ENCODE data around the gene CKB.
"Not testable (repeated sequence)": the region's sequence is repeated elsewhere in the genome, so short reads cannot be mapped to it uniquely, and the experiment has no call there.

The CKB gene

DNA sequence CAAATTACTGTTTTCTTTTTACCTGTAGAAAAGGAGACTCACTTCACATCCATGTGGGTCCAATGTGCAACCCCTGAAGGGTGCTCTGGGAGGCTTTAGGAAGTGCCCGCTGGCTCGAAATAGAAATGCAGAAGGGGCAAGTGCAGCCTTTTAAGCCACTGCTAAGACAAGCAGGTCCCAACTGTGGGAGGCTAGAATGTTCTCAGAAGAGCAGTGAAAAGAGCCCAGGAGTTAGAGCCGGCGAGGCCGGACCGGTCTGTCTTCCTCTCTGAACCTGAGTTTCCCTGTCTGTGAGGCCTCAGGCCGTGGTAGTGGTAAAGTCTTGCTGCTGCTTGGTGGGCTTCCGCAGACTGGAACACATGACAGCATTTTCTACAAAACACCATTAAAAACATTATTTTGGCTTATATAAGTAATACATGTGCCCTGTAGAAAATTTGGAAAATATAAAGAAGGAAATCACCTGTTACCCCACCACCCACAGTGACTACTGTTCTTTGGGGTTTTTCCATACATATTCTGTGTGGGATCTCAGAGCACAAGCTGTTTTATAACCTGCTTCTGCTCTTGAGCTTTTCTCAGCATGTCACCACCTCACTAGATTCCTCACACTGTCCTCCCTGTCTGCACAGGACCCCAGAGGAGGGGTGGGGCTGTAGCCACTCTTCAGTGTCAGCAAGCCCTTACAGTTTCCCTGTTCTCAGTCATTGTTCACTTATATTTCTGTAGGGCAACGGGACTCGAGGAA, 6.0 kb downstream of the CKB start:
- FAIRE-seq (peak; percentile 68), DNase-seq (ENCODE audit: insufficient read length, low spot score) (no peak)

DNA sequence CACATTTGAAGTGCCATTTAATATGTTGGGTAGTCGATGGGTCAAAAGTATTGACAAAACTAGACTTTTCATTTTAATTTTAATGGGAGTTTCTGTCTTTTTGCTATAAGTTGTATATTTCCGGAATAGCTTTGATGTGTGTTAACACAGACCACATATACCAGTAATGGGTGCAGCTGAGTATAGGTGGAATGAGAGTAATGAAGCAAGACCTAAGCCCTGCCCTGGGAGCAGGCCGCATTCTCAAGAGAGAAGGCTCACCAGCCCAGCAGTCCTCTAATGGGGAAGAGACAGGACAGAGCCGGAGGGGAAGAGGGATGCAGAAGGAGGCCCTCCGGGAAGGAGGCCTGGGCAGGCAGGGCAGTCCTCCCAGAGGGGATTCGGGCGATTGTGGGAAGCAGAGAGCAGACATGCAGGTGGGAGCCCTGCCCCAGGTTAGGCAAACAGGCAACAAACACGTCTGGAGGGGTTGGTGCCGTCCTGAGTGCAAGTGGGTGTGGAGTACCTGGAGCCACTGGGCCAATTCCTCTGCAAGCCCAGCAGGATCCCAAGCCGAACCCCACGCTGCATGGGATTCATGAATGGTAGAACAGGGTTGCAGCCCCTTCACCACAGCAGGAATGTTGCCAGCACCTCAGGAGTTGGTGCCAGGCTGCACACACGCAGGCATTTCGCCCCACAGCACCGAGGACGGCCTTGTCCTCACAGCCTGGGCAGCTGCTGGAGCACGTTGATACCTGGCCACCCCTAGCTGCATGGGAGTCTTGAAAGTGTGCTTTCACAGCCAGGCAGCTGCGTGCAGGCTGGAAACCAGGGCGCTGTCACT, 7.8 kb downstream of the CKB start:
- DNase-seq (ENCODE audit: insufficient read length, low spot score) (no peak), FAIRE-seq (no peak)

DNA sequence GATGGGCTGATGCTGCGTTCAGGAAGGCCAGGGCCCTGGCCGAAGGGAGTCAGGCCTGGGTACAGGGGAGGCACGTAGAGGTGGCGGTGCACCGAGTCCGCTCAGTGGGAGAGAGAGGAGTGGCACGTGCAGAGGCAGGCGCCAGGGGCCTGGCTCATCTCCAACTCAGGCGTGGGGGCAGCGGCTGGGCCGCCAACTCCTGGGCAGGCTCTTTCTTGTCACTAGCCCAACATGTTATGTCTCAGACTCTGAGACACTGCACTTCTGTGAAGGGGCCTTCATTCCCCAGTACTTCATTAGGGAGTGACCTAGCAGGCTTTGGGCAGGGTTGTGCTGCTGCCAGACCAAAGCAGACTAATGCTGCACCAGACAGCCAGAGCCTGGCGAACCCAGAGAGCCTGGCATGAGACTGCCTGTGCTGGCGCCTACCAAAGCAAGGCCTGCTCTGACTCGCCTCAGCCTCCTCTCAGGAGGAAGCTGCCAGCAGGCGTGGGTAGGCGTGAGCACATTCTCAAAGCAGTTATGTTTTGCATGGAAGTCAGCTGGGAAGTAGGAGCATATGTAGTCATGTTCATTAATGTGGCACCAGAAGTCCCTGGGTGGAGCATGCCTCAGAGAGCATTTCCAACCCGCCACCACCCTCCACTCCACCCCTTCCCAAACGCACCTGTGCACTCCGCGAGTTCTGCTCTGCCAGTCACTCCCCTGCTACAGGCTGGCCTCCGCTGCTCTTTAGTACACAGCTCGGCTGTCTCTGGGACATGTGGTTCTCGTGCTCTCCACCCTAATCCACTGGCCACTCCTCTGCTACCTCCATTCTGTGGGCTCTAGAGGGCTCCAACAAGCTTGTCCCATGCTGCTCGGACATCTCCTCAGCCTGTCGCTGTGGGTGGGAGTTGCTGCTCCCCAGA, 9.7 kb downstream of the CKB start:
- no peak for DNase-seq (ENCODE audit: insufficient read length, low spot score)
- FAIRE-seq: no peak

DNA sequence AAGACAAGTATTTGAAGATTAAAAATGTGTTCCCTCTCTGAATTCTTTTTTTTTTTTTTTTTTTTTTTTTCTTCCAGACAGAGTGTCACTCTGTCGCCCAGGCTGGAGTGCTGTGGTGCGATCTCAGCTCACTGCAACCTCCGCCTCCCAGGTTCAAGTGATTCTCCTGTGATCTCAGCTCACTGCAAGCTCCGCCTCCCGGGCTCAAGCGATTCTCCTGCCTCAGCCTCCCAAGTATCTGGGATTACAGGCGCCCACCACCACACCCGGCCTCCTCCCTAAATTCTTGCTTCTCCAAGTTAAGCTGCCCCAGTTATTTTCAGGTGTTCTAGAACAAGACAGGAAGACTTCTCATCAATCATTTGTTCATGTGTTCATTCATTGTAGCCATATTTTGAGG, 10.4 kb downstream of the CKB start:
- not testable (repeated sequence) for DNase-seq (ENCODE audit: insufficient read length, low spot score); FAIRE-seq

DNA sequence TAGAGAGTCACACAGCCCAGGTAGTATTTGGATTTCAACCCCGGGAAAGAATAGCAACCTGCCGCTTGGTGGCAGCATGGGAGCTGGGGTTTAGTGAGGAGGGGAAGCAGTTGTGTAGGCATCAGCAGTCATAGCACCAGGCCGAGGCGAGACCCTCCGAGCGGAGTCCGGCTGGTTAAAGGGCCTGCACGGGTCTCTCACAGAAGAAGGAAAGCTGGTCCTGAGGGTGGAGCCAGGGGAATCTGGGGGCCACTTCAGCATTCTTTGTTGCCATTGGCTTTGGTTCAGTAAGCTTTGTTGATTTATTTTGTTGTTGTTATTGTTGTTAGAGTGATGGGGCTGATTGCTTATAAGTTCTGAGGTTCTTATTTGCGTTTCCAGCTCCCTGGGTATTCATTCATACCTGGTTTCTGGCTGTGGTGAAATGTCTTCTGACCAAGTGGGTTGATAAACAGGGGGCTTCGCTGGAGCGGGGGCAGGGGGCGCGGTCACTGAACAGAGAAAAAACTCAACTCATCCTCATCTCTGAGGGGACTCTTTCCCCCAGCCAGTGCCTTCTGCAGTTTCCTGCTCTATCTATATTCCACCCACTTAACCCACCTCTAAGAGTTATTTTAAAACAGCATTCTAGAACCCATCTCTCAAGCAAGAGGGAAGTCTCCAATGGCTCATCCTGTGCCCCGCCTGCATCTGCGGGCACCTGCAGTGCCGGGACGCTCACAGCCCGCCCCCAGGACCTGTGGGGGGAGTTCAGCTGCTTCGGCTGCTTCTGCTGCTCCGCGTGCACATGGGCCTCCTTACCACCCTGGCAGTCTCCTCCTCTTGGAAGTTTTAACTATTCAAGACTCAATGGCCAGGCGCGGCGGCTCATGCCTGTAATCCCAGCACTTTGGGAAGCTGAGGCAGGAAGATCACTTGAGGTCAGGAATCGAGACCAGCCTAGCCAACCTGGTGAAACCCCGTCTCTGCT, 11.6 kb downstream of the CKB start:
- DNase-seq (ENCODE audit: insufficient read length, low spot score): no peak
- FAIRE-seq: no peak

DNA sequence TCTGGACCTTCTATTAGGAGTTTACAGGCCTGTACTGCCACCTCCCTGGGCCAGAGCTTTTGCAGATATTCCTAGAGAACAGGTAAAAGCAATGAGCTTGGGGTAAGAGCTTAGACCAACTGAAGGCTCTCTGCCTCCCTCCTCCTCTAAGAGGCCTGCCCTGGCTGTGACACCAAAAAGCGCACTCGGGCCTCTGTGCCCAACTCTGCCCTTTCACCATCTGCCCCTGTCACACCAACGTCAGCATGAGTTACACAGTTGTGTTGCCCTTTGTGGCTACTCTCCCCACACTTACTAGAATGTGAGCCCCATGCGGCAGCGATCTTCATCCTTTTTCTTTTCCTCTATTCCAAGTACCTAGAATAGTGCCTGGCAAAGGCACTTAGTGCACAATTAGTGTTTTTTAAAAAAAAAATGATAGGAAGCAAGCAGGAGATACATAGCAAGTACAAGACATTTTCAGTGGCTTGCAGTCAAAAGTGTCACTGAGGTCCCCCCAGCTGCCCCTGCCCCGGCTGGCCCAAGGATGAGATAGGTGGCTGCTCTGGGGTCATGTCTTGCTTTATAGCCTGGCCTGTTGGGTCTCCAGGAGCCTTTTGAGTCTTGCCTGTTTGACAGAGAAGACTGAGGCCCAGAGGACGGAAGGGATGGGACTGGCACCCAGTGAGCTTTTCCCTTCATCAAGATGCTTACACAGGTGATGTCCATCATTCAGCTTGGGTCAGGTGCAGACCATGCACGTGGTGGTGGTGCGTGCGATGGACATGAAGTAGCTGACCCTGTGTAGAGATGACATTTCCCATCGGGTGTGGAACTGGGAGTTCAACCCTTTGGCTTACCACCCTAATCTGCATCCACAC, 12.5 kb downstream of the CKB start:
- FAIRE-seq (no peak), DNase-seq (ENCODE audit: insufficient read length, low spot score) (no peak)

DNA sequence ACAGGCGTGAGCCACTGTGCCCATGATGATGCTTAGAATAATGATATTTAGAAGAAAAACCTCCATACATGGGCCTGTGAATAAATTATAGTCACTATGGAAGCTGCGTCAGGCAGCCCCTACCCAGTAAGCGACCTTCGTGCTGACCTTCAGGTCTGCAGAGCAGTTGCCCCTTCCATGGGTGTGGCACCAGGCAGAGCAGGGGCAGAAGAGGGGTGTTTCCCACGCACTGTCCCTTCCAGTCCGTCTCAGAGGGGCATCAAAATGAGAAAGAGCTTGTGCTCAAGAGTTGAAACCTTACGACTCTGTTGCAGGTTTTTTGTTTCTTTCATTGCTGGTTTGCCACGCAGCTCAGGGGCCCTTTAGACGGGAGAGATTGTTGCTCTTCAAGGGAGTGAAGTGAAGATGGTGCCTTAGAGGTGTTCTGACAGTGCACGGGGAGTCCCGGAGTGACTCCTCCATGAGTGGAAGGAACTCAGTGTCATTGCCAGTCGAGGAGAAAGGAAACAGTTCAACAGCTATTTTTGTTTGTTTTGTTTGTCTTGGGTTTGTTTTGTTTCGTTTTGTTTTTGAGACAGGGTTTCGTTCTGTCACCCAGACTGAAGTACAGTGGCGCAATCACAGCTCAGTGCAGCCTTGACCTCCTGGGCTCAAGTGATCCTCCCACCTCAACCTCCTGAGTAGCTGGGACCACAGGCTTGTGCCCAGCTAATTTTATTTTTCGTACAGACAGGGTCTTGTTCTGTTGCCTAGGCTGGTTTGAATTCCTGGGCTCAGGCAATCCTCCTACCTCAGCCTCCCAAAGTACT, 13.9 kb downstream of the CKB start:
- no peak for DNase-seq (ENCODE audit: insufficient read length, low spot score)
- no peak for FAIRE-seq

DNA sequence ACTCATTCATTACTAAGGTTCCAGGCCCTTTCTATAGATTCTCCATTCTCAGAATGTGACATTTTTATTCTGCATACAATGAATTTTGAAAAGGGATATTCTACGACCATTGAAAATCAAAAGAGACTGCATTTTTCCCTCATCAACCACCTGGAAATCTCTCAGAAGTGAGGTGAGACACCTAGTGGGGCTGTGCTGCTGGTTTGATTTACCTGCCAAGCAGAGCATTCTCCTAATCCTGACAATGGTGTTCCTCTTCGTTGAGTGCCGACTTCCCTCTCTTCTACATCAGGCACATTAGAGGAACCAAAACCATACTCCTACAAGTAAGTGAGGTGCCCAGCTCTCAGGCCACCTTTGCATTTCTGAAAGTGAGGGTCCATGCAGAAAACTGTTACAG, 14.9 kb downstream of the CKB start:
- no peak for FAIRE-seq
- no peak for DNase-seq (ENCODE audit: insufficient read length, low spot score)

DNA sequence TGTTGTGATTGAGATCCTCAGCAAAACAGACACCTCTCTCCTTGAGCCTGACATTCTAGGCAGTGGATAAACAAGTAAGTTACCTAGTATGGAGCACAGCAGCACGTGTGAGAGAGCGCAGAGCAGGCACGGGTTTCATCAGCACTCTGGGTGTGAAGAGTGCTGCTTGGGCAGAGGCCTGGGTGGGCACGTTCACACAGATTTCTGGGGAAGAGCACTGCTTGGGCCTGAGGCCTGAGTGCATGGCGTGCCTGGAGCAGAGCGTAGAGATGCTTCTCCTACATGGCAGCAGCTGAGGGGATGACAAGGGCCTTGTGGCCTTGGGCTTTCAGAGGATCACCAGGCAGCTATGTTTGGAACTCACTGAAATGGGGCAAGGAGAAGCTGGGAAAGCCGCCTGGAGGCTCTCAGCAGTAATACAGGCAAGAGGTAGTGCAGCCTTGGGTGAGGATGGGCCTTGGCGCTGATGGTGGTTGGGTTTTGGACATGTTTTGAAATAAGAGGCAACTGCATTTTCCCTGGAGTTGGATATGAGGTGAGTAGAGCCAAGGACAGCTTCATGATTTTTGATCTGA, 17.6 kb downstream of the CKB start:
- DNase-seq (ENCODE audit: insufficient read length, low spot score): no peak
- no peak for FAIRE-seq

DNA sequence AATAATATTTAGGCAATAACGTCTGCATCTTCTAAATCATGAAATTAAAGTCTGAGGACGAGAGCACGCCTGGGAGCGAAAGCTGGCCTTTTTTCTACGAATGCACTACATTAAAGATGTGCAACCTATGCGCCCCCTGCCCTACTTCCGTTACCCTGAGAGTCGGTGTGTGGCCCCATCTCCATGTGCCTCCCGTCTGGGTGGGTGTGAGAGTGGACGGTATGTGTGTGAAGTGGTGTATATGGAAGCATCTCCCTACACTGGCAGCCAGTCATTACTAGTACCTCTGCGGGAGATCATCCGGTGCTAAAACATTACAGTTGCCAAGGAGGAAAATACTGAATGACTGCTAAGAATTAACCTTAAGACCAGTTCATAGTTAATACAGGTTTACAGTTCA, 19.3 kb downstream of the CKB start:
- no peak for FAIRE-seq
- DNase-seq (ENCODE audit: insufficient read length, low spot score): no peak

DNA sequence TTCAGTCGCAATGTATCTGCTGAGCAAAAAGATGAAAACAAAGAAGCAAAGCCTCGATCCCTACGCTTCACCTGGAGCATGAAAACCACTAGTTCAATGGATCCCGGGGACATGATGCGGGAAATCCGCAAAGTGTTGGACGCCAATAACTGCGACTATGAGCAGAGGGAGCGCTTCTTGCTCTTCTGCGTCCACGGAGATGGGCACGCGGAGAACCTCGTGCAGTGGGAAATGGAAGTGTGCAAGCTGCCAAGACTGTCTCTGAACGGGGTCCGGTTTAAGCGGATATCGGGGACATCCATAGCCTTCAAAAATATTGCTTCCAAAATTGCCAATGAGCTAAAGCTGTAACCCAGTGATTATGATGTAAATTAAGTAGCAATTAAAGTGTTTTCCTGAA, 19.8 kb downstream of the CKB start:
- no peak for FAIRE-seq

DNA sequence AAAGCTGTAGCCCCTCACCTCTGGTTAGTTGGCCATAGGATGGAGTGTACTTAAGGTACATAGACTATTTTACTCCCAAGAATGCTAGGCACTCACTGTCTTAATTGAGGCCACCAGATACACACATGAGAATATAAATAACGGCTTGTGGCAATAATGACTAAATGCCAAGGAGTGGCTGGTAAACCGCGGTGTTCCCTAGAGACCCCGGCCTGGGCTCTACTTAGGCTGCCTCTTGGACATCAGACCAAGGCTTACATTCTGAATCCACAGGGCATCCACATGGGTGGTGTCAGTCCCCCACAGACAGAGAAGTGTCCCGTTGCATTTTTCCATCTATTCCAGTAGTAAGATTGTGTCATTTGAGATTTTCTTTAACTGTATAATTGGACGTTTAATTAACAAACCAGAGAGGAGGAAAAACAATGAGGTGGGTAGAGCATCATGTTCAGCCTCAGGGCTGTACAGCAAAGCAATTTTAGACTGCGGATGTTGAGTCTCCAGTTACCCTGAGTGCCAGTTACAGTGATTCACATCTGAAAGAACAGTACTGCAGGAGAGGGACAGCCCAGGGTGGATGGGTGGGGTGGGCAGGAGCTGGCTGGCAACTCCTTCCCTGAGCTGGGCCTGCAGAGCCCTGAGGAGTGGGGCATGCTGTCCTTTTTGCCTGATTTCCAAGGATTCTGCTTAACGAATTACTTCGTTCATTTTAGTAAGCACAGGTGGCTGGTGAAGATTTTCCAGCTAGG, 20.5 kb downstream of the CKB start:
- FAIRE-seq (no peak), DNase-seq (ENCODE audit: insufficient read length, low spot score) (no peak)

More for the DNA sequence above, 19.8 kb downstream of the CKB start:
- no peak for DNase-seq (ENCODE audit: insufficient read length, low spot score)

DNA sequence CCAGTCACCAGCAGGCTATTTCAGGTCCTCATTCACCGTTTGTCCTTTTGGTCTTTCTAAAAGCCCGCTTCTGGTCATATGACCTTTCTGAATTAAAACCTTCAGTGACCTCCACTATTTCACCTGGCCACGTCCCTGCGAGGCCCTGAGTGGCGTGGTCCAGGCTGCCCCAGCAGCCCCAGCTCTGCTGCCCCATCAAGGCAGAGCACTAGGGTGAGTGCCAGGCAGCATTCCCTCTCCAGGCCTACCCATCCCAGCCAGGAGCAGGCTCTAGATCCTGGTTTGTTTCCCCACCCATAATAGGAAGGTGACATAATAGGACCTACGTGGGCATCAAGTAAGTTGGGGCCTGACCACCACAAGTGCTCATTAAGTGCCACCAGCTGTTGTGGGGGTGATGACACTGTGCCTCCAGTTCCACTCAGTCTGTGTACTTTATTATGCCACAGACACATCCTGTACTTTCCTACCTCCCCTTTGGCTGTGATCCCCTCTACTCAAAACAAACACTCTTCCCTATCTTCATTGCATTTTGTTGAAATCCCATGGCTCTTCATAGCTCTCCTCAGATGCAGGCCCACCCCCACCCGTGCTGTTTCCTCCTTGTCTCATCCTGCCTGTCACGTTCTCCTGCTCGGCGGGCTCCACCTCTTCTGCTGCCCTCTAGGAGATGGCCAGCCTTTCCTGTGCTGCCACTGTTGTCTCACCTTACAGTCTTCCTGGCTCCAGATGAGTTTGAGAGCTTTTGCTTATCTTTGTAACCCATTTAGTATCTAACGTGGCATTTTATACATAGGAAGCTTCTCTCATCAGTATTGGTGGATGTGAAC, 21.4 kb downstream of the CKB start:
- FAIRE-seq: no peak
- DNase-seq (ENCODE audit: insufficient read length, low spot score): no peak

DNA sequence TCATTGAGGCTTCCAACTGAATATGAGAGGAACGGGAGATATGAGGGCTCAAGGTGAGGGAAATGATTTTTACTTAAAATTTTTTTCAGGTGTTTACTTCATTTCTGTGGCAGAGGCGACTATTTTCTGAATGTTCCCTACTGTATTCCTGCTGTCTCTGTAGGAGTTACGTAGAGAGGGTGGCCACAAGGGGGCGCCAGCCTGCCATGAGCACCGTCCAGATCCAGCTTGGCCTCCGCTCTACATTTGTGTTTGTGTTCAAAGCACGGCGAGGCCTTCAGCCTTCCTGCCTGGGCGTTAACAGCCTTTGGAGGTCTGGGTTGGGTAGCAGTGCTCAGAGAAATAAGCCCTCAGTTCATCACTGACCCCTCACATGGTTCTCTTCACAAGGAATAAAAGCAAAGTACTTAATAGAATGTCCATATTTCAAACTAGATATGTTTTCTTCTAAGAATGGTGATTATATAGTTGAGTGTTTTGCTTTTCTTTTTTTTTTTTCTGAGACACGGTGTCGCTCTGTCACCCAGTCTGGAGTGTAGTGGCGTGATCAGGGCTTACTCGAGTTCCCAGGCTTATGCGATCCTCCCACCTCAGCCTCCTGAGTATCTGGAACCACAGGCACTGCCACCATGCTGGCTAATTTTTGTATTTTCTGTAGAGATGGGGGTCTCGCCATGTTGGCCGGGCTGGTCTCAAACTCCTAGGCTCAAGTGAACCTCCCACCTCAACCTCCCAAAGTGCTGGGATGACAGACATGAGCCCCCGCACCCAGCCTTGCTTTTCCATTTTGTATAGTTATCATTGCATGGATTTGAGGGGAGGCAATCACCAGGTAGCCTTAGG, 22.3 kb downstream of the CKB start:
- FAIRE-seq: peak; percentile 81
- DNase-seq (ENCODE audit: insufficient read length, low spot score): no peak

DNA sequence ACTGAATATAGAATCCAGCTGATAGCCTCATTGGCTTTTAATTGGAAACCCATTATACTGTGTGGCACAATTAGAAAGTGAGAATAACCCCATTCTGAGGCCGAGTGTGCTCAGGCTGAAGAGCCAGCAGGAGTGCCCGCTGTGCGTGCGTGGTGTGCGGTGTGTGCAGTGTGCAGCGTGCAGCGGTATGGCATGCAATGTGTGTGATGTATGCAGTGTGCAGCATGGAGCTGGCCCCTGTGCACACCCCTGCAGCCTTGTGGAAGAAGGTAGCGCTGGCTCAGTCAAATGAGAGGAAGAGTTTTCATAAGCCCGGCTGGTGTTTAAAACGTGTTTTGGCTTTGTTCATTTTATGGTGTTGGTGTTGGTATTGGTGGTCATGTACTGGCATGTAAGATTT, 22.9 kb downstream of the CKB start:
- no peak for FAIRE-seq

More for the DNA sequence above, 22.9 kb downstream of the CKB start:
- no peak for DNase-seq (ENCODE audit: insufficient read length, low spot score)

Data from GM19239 (cell line).